GM21390 (cell line): ENCODE measurements around the gene NOVA2.
A peak's percentile ranks its signal among the peaks of the same experiment; 100 is the strongest.

Experiments used
- ATAC-seq: cut with Tn5 transposase; IDR thresholded peaks from one replicate; pipeline ENCODE4 v1.9.1; 2021; ENCODE audit not compliant: unreplicated experiment

The NOVA2 gene

GRCh38 chr19:45929247-45929646 lies 44.4 kb downstream of the NOVA2 start:
- no peak for ATAC-seq

- peak; percentile 49 for ATAC-seq
These were observed 46.0 kb downstream of the NOVA2 start for GRCh38 chr19:45927565-45928261.

- ATAC-seq = no peak
These were observed 48.7 kb downstream of the NOVA2 start for GRCh38 chr19:45924891-45925447.

- ATAC-seq = no peak
These were observed 51.4 kb downstream of the NOVA2 start for GRCh38 chr19:45922281-45922680.

- ATAC-seq = no peak
These were observed 53.2 kb downstream of the NOVA2 start for GRCh38 chr19:45920458-45920857.

GRCh38 chr19:45919678-45920077 lies 54.0 kb downstream of the NOVA2 start:
- ATAC-seq = no peak

- no peak for ATAC-seq
These were observed 54.9 kb downstream of the NOVA2 start for GRCh38 chr19:45918721-45919120.

- ATAC-seq = no peak
These were observed 56.1 kb downstream of the NOVA2 start for GRCh38 chr19:45917421-45918091.

- ATAC-seq = no peak
These were observed 59.5 kb downstream of the NOVA2 start, which contains the start of gene NANOS2 for GRCh38 chr19:45913874-45914830. Gene NANOS2 (minus strand): TSS chr19:45914778. CDS start chr19:45914693, 85 bp downstream.

GRCh38 chr19:45911291-45911690 lies 62.4 kb downstream of the NOVA2 start:
- ATAC-seq = no peak

- ATAC-seq = no peak
These were observed 64.7 kb downstream of the NOVA2 start for GRCh38 chr19:45908956-45909355.

- ATAC-seq = no peak
These were observed 67.4 kb downstream of the NOVA2 start for GRCh38 chr19:45906221-45906620.

- ATAC-seq = no peak
These were observed 68.7 kb downstream of the NOVA2 start for GRCh38 chr19:45905011-45905410.

- ATAC-seq = peak; percentile 80
These were observed 70.7 kb downstream of the NOVA2 start for GRCh38 chr19:45902651-45903625.

- no peak for ATAC-seq
These were observed 71.6 kb downstream of the NOVA2 start, which contains the start of gene MYPOP for GRCh38 chr19:45901912-45902650. Gene MYPOP (minus strand): TSS chr19:45902613. CDS start chr19:45901773, 840 bp downstream.

GRCh38 chr19:45901432-45901911 lies 72.2 kb downstream of the NOVA2 start:
- ATAC-seq = no peak

GRCh38 chr19:45900738-45901431 lies 72.8 kb downstream of the NOVA2 start:
- ATAC-seq = no peak

GRCh38 chr19:45899919-45900589 lies 73.6 kb downstream of the NOVA2 start:
- ATAC-seq = no peak
